HT-29 (cell line): Measurements from ENCODE around the gene PRR22. TPM values are rescaled to one million over a fixed set of nuclear protein-coding genes. Genes with fewer than 3 reads are reported as not detected.

ENCODE experiments used
- DNase-seq: peaks from one replicate; pipeline ENCODE4 v3.0.0-alpha.2; 2015; ENCODE audit warnings: low spot score
- total RNA-seq: library from RNA; depleted of rRNA; stranded (reverse); fragments of >200 nt; shearing (Covaris generic); gene quantifications from 2 replicates; pipeline ENCODE4 v1.2.3, GENCODE V29; 2014

PRR22 gene
- total RNA-seq, 1 experiment from 2014 or later: 2.1 TPM

DNA sequence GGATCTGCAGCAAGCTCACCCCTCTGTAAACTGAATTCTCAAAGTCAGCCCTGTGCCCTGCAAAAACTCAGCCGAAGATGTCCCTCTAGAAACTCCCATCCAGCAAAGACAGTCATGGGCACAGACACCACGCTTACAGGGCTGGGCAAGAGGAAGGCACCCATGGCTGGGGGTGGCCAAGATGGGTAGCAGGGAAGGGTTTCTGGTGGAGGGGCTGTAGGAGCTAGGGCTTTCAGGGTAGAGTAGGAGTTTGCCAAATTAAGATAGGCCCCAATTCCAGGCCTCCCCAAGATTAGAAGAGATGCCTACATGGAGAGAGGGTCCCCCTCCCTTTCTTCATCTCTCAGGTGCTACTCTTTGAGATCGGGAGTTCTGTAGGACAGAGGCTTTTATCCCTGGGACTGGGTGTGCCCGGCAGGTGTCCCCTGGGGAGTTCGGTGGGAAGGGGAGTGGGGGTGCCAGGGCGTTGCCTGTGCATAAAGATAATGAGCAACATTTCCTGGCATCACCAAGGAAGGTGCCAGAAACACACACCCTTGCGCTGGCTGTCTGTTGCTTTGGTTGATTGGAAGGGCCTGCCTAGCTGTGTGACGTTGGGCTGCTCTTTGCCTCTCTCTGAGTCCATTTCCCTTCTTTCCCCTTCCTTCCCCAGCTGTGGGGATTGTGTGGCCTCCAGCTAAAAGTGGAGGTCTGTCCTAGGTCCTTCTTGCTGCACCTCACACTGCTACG is 29.7 kb upstream of the PRR22 start:
- DNase-seq: no peak

DNA sequence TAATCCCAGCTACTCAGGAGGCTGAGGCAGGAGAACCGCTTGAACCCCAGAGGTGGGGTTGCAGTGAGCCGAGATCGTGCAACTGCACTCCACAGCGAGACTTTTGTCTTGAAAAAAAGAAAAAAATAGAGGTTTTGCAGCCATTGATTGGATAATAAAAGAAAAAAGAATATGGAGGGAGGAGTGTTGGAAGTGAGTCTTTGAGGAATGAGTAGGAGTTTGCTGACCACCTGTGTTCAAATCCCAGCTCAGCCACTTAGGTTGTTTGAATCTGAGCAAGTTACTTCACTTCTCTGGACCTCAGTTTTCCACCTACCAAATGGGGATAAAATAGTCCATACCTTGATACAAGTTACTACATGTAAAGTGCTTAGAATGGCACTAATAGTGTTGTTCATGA is 26.6 kb upstream of the PRR22 start:
- DNase-seq: no peak

DNA sequence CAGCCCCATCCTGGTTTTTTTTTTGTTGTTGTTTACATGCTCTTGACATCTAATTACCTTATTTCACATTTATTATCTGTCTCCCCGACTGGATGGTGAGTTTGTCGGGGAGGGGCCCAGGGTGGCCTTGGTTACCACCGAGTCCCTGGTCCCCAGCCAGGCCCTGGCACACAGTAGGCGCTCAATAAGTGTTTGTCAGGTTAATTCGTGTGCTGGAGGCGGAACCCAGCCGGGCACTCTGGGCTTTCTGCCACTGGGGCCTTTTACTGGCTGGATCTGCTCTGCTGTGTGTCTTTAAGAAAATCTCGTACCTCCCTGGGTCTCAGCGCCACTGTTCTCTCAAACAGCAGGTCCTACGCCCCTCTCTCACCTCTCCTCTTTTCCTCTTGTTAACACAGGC is 24.9 kb upstream of the PRR22 start:
- no peak for DNase-seq

DNA sequence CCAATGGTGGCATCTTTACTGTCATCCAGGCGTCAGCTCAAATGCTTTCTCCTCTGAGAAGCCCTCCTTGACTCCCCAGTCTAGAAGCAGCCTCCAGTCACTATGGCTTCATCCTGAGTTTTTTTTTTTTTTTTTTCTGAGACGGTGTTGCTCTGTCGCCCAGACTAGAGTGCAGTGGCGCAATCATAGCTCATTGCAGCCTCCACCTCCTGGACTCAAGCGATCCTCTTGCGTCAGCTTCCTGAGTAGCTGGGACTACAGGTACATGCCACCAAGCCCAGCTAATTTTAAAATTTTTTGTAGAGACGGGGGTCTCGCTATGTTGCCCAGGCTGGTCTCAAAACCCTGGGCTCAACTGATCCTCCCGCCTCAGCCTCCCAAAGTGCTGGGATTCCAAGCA is 24.5 kb upstream of the PRR22 start:
- DNase-seq: no peak

DNA sequence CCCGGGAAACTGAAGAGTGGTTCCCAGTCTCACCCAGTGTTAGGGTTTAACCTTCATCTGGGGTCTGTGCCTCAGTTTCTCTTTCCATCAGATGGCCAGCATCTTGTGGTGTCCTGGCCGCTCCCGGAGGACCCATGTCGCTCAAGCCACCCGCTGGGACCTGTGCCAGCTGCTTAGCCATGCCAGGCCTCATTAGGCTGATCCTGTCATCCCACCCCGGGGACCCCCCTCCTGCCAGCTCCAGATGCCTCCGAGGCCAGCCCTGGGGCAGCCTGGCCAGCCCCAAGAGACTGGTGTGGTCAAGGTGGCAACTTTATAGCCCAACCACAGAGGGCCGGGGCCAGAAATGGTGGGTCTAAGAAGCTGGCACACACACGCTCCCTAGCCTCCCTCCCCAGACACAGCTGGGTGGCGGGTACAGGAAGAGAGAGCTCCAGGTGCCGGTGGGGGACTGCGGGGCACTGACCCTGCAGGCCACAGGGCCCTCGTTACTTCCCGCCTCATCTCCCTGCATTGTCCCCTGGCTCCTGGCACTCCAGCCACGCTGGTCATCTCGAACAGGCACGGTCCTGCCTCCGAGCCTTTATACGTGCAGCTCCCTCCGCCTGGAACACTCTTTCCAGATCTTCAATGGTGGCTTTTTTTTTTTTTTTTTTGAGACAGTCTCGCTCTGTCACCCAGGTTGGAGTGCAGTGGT is 23.7 kb upstream of the PRR22 start:
- no peak for DNase-seq

DNA sequence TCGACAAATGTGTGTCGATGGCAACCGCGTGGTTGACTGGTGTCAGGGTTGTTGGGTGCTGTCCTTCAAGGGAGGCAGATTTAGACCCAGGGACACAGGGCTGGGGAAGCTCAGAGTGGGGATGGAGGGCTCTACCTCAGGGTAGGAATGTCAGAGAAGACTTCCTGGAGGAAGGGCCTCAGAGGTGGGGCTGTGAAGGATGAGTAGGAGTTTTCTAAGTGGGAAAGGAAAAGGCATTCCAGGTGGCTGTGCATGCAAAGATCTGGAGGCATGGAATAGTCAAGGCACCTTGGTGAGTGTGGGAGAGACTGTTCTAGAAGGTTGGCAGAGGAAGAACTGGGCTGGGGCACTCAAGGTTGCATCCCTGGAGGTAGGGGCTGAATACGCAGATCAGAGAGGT is 22.4 kb upstream of the PRR22 start:
- DNase-seq: no peak

DNA sequence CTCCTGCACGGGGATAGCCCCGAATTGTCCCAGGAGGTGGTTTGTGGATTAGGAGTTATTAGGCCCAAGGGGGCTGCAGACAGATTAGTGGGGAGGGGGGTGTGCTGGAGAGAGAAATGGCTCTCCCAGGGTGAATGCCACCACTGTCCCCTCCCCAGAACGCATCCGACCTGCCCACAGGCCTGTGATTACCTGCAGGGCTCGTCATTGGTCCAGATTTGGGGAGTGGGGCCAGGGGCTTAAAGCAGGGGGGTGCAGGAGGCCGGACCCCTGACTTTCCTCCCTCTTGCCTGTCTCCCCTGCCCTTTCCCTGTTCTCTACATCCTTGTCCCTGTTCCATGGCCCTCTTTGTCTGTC is 21.6 kb upstream of the PRR22 start:
- no peak for DNase-seq

DNA sequence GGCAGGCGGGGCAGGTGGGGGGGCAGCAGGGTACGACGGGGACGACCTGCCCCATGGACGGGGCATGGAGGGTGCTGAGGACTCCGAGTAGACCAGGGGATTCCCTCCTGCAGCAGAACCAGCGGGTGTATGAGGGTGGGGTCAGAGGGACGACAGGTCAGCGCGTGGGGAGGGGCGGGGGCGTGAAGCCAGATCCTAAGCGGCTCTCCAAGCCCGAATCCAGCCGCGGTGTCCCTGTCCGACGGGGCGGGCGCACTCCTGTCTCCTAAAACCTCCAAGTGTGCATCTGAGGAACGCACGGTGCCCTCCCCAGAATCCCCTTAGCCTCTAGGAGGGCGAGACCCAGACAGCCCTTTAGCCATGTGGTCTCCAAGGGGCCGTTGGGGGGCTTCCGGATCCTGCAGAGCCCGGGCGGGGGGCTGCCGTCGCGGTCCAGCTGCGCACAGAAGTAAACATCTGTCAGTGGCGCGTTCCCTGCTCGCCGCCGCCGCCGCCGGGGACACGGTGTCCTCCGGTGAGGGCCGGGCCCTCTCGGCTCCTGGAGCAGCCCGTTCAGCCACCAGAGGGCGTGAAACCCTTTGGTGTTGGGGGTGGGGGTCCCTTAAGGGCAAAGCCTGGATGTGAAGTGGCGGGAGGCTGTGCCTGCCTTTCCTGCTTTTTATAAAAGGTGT is 21.1 kb upstream of the PRR22 start:
- DNase-seq: peak; percentile 35

DNA sequence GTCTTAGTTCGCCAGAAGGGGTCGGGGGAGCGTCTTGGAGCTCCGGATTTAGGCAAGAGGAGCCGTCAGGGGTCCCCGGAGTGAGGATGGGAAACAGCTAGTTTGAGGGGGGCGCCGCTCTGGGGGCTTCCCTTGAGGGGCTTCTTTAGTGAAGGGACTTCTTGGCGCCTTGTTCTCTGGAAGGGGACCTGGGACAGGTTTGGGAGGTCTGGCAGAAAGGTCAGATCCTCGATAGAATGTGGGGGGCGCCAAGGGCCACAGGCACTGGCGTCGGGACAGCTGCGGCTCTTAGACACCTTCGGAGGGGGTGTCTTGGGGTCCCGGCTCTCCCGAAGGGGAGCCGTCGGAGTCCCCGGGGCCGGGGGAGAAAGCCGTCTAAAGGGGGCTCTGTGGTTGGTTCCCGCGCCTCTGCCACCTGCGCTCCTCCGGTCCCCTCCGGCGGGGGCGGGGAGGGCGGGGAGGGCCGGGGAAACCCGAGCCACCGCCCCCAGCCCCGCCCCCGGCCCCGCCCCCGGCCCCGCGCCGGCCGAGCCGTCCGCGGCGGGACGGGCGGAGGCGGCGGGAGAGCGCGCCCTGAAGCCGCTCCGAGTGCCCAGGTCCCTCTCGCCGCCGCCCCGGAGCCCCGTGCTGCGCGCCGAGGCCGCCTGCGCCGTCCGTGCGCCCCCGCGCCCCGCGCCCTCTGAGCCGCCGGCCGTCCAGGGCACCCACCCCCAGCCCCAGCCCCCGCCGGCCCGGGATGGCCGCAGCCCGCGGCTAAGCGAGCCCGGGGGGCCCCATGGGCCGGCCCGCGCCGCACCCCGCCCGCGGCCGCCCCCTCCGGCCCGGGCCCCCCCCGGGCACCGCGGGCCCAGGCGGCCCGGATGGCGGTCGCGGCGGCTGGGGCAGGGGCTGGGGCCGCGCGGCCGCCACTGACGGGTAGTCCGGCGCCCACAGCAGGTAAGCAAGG is 20.2 kb upstream of the PRR22 start, which contains the start of gene NRTN:
TSS of gene NRTN (plus strand) at position 552 of the 946 bp plus-strand sequence. CDS start 19,099 bp downstream, outside the sequence.
- DNase-seq: no peak

DNA sequence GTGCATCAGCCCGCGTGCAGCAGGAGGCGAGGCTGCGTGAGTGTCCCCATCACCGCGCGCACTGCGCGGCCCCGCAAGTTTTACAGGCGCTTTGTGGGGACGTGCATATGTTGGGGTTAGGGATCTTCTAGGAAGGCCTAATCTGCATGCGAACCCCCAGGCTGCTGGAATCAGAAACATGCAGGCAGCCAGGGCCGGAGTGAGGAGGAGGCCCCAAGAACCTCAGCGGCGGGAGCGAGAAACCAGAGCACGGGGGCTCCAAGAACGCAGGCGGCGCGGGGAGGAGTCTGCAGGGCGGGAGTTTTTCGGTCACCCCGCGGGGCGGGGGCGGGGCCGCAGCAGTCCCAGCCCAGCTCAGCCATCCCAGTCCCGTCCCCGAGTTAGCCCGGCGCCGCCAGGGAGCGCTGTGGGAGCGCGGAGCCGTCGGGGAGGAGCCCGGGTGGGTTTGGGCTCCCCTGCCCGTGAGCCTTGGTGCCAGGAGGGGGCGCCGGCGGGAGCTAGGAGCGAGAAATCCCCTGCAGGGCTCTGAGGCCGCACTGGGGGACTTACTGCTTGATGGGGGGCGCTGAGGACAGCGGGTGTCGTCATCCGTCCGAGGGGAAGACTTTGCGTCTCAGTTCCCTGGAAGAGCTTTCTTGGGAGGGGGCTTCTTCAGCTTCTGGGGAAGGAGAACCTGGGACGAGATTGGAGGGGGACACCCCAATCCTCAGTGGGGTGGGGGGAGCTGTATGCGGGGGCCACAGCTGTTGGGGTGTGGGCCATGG is 19.4 kb upstream of the PRR22 start:
- peak; percentile 78 for DNase-seq

DNA sequence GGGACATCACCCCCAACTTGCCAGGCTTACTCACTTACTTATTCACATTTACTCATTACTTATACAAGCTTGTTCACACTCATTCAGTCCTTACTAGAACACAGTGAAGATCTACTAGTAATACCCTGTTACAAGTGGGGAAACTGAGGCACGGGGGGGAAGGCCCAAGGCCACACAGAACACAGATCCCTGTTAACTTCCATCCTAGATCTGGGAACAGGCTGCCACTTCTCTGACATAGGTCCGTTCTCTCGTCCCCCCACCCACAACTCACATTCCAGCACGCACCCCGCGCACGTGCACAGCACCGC is 18.9 kb upstream of the PRR22 start:
- no peak for DNase-seq

DNA sequence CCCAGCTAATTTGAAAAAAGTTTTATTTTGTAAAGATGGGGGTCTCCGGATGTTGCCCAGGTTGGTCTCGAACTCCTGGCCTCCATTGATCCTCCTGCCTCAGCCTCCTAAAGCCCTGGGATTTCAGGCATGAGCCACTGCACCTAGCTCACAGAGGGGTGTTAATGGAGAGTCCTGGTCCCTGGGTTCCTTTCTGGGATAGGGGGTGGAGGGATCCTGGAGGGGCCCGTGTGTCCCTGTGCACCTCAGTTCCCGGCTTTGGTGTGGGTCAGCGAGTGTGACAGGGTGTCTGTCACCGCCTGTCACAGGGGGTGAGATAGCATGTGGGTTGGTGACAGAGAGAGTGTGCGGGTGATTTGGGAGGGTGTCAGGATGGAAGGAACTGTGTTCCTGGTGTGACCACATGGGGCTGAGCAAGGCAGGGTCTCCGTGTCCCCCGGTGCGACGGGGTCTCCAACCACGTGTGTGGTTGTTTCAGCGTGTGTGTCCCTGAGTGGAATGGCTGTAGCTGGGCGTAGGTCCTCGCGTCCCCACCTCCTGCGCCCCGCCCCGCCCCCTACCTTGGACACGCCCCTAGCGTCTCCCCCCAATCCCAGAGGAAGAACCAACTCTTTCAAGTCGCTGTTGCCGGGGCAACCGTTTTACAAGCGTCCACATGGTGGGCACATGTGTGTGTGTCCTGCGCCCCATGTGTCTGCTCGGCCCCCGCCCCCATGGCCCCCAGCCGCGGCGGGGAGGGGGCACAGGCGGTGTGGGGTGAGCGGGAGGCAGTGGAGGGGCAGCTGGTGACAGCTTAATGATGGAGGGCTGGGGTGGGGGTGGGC is 17.5 kb upstream of the PRR22 start:
- no peak for DNase-seq

DNA sequence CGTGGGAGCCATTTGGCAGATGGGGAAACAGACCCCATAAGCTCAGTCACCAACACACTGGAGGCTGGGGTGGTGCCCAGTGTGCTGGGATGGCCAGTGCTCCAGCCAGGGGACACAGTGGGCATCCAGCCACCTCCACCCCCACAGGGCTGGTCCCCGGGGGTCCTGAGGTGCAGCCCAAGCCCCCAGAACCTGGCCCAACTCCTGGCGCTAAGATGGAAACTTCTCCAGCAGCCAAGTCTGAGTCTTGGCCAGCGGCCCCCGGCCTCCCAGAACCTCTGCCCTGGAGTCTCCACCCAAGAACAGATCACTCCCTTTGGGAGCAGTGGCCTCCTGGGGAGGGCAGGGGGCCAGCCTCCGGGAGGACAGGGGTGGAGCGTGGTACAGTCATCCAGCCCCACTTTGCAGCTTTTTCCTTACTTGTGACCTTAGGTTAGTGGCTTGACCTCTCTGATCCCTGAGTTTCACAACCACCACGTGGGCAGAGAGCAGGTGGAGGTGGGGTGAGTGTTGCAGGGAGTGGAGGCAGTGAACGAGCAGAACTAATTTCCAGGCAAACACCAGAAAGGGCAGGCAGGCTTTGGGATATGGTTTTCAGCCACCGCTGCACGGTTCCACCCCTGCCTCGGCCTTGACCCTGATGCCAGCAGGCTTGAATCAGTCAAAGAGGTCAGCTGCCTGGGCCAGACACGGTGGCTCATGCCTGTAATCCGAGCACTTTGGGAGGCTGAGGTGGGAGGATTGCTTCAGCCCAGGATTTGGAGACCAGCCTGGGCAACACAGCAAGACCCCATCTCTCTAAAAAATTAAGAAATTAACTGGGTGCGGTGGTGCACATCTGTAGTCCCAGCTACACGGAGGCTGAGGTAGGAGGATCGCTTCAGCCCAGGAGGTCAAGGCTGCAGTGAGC is 16.1 kb upstream of the PRR22 start:
- no peak for DNase-seq

DNA sequence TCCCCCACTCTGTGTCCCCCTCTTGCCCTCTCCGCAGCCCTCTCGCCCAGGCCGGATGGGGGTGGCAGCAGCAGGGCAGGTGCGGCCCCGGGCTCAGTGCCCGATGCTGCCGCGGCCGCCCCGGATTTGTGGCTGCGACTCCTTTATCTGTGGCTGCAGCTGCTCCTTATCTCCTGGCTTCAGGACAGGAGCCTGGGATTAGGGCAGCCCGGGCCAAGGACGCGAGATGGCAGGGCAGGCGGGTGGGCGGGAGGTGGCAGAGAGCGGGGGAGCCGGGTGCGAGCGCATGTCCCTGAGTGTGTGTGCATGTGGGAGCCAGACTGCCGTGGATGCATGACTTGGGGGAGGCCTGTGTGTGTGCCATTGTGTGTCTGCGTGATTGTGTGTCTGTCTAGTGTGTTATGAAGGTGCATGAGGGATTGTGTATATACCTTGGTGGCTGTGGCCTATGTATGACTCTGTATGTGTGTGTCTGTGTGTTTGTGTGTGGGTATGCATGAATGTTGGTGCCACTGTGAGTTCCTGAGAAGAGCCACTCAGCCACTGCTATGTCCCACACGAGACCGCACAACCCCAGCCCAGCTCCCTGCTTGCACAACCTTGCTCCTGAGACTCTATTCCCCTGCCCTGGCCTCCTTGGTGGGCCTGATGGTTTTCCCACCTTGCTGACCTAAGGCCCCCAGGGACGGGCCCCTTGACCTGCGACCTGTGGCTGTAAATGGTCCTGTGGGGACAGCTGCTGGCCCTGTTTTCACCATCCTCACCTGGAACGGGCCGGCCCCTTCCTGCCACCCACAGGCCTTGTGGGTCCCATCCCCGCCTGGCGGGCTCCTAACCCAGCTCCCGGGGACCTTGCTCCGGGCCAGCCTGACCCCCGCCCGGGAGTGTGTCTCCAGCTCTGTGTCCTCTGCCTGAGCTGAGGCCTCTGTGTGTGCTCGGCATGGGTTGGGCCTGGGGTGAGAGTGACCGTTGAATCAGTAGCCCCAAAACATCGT is 15.0 kb upstream of the PRR22 start:
- no peak for DNase-seq

DNA sequence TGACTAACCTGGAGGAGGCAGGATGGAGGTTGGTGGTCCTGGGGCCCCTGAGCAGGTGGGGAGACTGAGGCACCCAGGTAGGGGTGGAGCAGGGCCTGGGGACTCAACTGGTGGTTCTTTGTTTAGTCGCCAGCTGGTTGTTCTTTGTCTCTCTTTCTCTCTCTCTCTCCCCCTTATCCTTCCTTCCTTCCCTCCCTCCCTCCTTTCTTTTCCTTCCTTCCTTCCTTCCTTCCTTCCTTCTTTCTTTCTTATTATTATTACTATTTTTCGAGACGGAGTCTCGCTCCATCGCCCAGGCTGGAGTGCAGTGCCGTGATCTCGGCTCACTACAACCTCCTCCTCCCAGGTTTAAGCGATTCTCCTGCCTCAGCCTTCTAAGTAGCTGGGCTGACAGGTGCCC is 13.7 kb upstream of the PRR22 start:
- no peak for DNase-seq

DNA sequence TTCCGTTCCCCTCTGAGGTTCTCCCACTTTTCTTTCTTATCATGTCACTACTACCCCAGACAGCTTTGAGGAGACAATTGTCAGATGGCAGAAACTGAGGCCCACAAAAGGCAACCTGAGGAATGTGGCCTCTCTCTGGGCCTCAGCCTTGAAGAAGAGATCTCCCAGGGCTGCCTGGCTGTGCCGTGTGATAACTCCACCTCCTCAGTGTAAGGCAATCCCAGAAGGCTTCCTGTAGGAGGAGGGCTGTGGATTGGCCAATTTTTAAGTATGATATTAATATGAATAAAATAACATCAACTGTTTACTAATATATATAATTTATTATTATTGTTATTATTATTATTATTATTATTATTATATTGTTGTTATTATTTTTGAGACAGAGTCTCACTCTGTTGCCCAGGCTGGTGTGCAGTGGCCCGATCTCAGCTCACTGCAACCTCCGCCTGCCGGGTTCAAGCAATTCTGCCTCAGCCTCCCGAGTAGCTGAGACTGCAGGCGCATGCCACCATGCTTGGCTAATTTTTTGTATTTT is 10.9 kb upstream of the PRR22 start:
- DNase-seq: no peak

DNA sequence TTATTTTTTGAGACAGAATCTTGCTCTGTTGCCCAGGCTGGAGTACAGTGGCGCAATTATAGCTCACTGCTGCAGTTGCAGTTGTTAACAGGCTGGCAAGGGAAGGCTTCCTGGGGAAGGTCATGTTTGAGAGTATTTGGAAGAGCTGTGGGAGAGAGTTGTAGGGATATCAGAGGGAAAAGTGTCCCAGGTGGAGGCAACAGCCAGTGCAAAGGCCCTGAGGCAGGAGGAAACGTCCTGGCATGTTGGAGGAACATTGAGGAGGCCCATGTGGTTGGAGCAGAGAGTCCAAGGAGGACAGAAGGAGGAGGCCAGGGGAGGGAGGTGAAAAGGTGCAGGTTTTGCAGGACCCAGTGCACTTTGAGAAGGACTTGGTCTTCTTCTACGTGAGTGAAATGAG is 8.6 kb upstream of the PRR22 start:
- no peak for DNase-seq

DNA sequence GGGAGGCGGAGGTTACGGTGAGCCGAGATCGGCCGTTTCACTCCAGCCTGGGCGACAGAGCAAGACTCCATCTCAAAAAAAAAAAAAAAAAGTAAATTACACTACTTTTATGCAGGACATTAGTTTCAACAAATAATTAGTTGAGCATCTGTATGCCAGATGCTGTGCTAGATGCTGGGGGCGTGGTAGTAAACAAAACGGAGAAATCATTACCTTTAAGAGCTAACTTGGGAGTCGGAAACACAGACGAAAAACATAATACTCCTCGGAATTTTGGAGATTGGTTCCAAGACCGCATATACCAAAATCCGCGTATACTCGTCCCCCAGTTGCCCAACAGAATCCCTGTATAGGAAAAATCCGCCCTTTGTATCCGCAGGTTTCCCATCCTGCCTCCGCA is 7.7 kb upstream of the PRR22 start:
- DNase-seq: no peak
